ENCODE data around the gene THBS2.

DNA sequence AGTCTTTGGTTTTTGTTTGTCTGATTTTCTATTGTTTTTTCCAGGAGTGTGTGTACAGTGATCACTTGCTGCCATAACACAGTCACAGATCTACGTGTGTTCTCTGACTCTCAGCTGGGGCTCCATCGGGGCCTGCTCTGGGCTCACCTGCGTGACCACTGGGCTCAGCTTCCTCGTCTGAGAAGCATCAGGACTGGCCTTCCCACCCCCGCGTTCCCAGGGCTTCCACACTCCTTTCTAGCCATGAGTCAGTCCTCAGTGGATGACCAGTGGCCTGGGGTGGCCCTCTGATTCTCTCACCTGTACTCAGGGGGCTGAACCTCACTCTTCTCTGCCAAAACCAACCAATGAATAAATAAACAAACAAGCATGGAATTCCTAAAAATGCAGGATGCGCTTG, 14.5 kb downstream of the THBS2 start:
- TF ChIP-seq EZH2 (IDR thresholded peaks at IDR 0.05; ENCODE audit: low read depth, low read length, severe bottlenecking) = no peak
- TF ChIP-seq CREB1 (IDR thresholded peaks at IDR 0.05) = no peak
- no peak for TF ChIP-seq KDM4A (IDR thresholded peaks at IDR 0.05; ENCODE audit: low read depth, low read length, severe bottlenecking)
- no peak for TF ChIP-seq POLR2A (IDR thresholded peaks at IDR 0.05; ENCODE audit: control extremely low read depth in 1 of 2, low read depth in 2 of 2, low read length in 2 of 2)
- no peak for TF ChIP-seq SIN3A (conservative IDR thresholded peaks at IDR 0.05 in 1 of 2, IDR thresholded peaks at IDR 0.05 in 1 of 2; ENCODE audit: low read depth in 1 of 2, low read length in 2 of 2)
- TF ChIP-seq, protein P1, sequence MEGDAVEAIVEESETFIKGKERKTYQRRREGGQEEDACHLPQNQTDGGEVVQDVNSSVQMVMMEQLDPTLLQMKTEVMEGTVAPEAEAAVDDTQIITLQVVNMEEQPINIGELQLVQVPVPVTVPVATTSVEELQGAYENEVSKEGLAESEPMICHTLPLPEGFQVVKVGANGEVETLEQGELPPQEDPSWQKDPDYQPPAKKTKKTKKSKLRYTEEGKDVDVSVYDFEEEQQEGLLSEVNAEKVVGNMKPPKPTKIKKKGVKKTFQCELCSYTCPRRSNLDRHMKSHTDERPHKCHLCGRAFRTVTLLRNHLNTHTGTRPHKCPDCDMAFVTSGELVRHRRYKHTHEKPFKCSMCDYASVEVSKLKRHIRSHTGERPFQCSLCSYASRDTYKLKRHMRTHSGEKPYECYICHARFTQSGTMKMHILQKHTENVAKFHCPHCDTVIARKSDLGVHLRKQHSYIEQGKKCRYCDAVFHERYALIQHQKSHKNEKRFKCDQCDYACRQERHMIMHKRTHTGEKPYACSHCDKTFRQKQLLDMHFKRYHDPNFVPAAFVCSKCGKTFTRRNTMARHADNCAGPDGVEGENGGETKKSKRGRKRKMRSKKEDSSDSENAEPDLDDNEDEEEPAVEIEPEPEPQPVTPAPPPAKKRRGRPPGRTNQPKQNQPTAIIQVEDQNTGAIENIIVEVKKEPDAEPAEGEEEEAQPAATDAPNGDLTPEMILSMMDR (IDR thresholded peaks at IDR 0.05; ENCODE audit: control extremely low read depth in 1 of 3, insufficient read depth in 1 of 3, low read depth in 1 of 3, low read length in 3 of 3) = no peak
- TF ChIP-seq TBP (IDR thresholded peaks at IDR 0.05; ENCODE audit: low read depth, low read length) = no peak
- no peak for TF ChIP-seq BCL11A (IDR thresholded peaks at IDR 0.05; ENCODE audit: low read depth in 2 of 2, low read length in 2 of 2)
- no peak for TF ChIP-seq RBBP5 (IDR thresholded peaks at IDR 0.05; ENCODE audit: borderline replicate concordance, low read depth, low read length)
- no peak for TF ChIP-seq POLR2AphosphoS5 (IDR thresholded peaks at IDR 0.05; ENCODE audit: low read depth, low read length)
- no peak for TF ChIP-seq EP300 (IDR thresholded peaks at IDR 0.05; ENCODE audit: borderline replicate concordance in 1 of 2, low read depth in 2 of 2, low read length in 2 of 2)
- no peak for TF ChIP-seq GTF2F1 (IDR thresholded peaks at IDR 0.05; ENCODE audit: borderline replicate concordance, low read depth, low read length)
- TF ChIP-seq, protein P2, sequence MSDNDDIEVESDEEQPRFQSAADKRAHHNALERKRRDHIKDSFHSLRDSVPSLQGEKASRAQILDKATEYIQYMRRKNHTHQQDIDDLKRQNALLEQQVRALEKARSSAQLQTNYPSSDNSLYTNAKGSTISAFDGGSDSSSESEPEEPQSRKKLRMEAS (IDR thresholded peaks at IDR 0.05) = no peak

All from H1 (cell line).